WTC11 (cell line): ENCODE measurements around the gene TSBP1.

Experiments
- GABPB1 ChIP-seq: sonication (generic); formaldehyde crosslinking; IDR thresholded peaks from 2 replicates; pipeline ENCODE4 v1.8.1; 2023; ENCODE audit warnings: mild to moderate bottlenecking, missing genetic modification reagents
- MXD4 ChIP-seq: fragments of 250-450 bp; sonication (Bioruptor Pico); IDR thresholded peaks from 2 replicates; pipeline ENCODE4 v1.8.0; 2021; ENCODE audit warnings: mild to moderate bottlenecking, moderate library complexity, borderline replicate concordance
- NR2C2 ChIP-seq: sonication (generic); formaldehyde crosslinking; IDR thresholded peaks from 2 replicates; pipeline ENCODE4 v1.8.0; 2022; ENCODE audit warnings: mild to moderate bottlenecking, missing genetic modification reagents
- ZNF121 ChIP-seq: sonication (generic); formaldehyde crosslinking; IDR thresholded peaks from 2 replicates; pipeline ENCODE4 v1.8.0; 2023; ENCODE audit warnings: missing genetic modification reagents
- TF ChIP-seq, protein P1 (sequence below): fragments of 200-600 bp; IDR thresholded peaks from 2 replicates; pipeline ENCODE4 v1.8.0; 2022; ENCODE audit warnings: antibody characterized with exemption

DNA sequence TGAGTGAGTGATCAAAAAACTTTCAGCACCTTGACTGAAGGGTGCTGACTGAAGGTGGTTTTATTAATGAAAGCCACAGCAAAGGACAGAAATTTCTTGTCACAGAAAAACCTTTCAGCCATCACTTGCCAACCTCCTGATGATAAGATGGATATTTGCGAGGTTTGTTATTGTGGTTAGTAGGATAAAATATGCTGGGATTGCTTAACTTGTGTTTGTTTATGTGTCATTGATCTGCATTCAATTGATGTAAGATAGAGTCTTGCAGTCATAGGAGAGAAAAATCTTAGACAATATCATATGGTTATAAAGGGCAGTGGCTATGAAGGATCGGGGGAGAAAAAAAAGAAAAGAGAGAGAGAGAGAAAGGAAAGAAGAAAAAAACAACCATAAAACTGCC lies 1.2 kb downstream of the TSBP1 start:
- TF ChIP-seq, protein P1, sequence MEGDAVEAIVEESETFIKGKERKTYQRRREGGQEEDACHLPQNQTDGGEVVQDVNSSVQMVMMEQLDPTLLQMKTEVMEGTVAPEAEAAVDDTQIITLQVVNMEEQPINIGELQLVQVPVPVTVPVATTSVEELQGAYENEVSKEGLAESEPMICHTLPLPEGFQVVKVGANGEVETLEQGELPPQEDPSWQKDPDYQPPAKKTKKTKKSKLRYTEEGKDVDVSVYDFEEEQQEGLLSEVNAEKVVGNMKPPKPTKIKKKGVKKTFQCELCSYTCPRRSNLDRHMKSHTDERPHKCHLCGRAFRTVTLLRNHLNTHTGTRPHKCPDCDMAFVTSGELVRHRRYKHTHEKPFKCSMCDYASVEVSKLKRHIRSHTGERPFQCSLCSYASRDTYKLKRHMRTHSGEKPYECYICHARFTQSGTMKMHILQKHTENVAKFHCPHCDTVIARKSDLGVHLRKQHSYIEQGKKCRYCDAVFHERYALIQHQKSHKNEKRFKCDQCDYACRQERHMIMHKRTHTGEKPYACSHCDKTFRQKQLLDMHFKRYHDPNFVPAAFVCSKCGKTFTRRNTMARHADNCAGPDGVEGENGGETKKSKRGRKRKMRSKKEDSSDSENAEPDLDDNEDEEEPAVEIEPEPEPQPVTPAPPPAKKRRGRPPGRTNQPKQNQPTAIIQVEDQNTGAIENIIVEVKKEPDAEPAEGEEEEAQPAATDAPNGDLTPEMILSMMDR, result no peak
- TF ChIP-seq GABPB1 (CRISPR knock-in tag), result no peak
- no peak for TF ChIP-seq ZNF121 (CRISPR knock-in tag)
- no peak for TF ChIP-seq MXD4
- no peak for TF ChIP-seq NR2C2 (CRISPR knock-in tag)
